Neutrophil (primary cell): ENCODE data around the gene RAF1.

ENCODE experiments used
- H3K27ac ChIP-seq: fragments of 200-600 bp; sonication (generic); 2 replicates; pipeline ENCODE4 v1.5.1; 2016; ENCODE audit warnings: mild to moderate bottlenecking, moderate library complexity
- H3K27me3 ChIP-seq: fragments of 200-600 bp; sonication (generic); 2 replicates; pipeline ENCODE4 v1.6.0; 2016; ENCODE audit warnings: mild to moderate bottlenecking
- H3K36me3 ChIP-seq: fragments of 200-600 bp; sonication (generic); 2 replicates; pipeline ENCODE4 v1.5.1; 2017
- H3K4me1 ChIP-seq, 2 experiments: fragments of 200-600 bp in 1 of 2; sonication (generic) in 1 of 2; 1 replicate in 1 of 2; 2 replicates in 1 of 2; pipeline versions ENCODE4 v1.5.1 to v1.6.1; 2013 to 2016; ENCODE audit warnings: low read depth in 1 of 2, low read length in 1 of 2, mild to moderate bottlenecking in 1 of 2, moderate library complexity in 1 of 2; ENCODE audit not compliant: control insufficient read depth in 1 of 2, insufficient read depth in 1 of 2
- H3K4me3 ChIP-seq, 2 experiments: fragments of 200-600 bp in 1 of 2; sonication (generic) in 1 of 2; 1 replicate in 1 of 2; 2 replicates in 1 of 2; pipeline ENCODE4 v1.5.1; 2013 to 2016; ENCODE audit warnings: low read depth in 1 of 2, low read length in 1 of 2, mild to moderate bottlenecking in 1 of 2, moderate library complexity in 1 of 2
- H3K9me3 ChIP-seq: fragments of 200-600 bp; sonication (generic); 2 replicates; pipeline ENCODE4 v1.5.1; 2016
- CTCF ChIP-seq: fragments of 200-600 bp; sonication (generic); IDR thresholded peaks from 2 replicates; pipeline ENCODE4 v1.5.1; 2016; ENCODE audit warnings: antibody characterized with exemption

Gene RAF1

GRCh38 chr3:12618426-12618825 is 45.5 kb downstream of the RAF1 start:
- H3K4me3 ChIP-seq = no peak overlapping the region
- no peak for TF ChIP-seq CTCF
- H3K36me3 ChIP-seq = peaks cover 56% of the 10 kb centered on the region
- peaks cover 34 to 65% of the 10 kb centered on the region in 2 experiments for H3K4me1 ChIP-seq
- H3K9me3 ChIP-seq = no peaks in the 10 kb centered on the region
- H3K27me3 ChIP-seq = no peaks in the 10 kb centered on the region
- H3K27ac ChIP-seq = peak overlapping the region; percentile 47

GRCh38 chr3:12615266-12615665 is 48.7 kb downstream of the RAF1 start:
- peak overlapping the region in 1 of 2 experiments; percentile 22 for H3K4me3 ChIP-seq
- H3K9me3 ChIP-seq = no peaks in the 10 kb centered on the region
- no peak for TF ChIP-seq CTCF
- peaks cover 18 to 41% of the 10 kb centered on the region in 2 experiments for H3K4me1 ChIP-seq
- H3K36me3 ChIP-seq = peaks cover 82% of the 10 kb centered on the region
- no peaks in the 10 kb centered on the region for H3K27me3 ChIP-seq
- H3K27ac ChIP-seq = peak overlapping the region; percentile 85

DNA sequence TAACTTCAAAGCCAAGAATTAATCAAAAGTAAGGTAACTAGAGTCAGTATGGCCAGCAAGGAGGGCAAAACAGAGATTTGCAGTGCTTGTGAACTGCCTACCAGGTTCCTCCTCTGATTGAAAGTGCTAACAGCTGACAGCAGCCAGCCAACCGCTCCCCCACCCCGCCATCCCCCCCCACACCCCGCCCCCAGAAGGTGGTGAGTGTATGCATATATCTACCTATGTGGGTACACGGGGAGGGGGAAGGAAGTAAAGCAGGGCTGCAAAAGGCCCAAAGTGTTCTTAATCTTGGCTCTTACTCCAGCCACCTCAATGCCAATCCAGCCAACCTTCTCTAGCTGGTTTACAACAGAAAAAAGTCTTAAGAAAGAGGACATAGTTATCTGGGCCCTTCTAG is 50.7 kb downstream of the RAF1 start:
- Histone ChIP-seq H3K27me3 (no peaks in the 10 kb centered on the region), H3K4me3 (no peak overlapping the region), H3K4me1 (peaks cover 18 to 38% of the 10 kb centered on the region in 2 experiments), H3K27ac (peak overlapping the region; percentile 85), H3K9me3 (no peaks in the 10 kb centered on the region), H3K36me3 (peaks cover 94% of the 10 kb centered on the region)
- no peak for TF ChIP-seq CTCF

- no peak for TF ChIP-seq CTCF
- Histone ChIP-seq H3K4me1 (peaks cover 18 to 38% of the 10 kb centered on the region in 2 experiments), H3K36me3 (peaks cover 94% of the 10 kb centered on the region), H3K27me3 (no peaks in the 10 kb centered on the region), H3K9me3 (no peaks in the 10 kb centered on the region), H3K27ac (peak overlapping the region; percentile 85), H3K4me3 (no peak overlapping the region)
Measured at GRCh38 chr3:12612514-12613226, 51.2 kb downstream of the RAF1 start.

- Histone ChIP-seq H3K4me1 (peaks cover 17 to 28% of the 10 kb centered on the region in 2 experiments), H3K4me3 (no peak overlapping the region), H3K9me3 (no peaks in the 10 kb centered on the region), H3K27me3 (no peaks in the 10 kb centered on the region), H3K36me3 (peaks cover 94% of the 10 kb centered on the region), H3K27ac (no peak overlapping the region)
- TF ChIP-seq CTCF = no peak
Measured at GRCh38 chr3:12611117-12611516, 52.8 kb downstream of the RAF1 start.
